CD4-positive, alpha-beta T cell (primary cell): Measurements from ENCODE around the gene ADAMTS8. TPM values are rescaled to one million over a fixed set of nuclear protein-coding genes. Genes with fewer than 3 reads are reported as not detected.

Experiments
- ATAC-seq: fragments of 200-7000 bp; cut with Tn5 transposase; one replicate; pipeline ENCODE4 v1.10.0; 2022; ENCODE audit warnings: mild to moderate bottlenecking; ENCODE audit not compliant: poor library complexity
- CTCF ChIA-PET: fragments of 350-600 bp; sonication (Branson Sonifier 250); formaldehyde crosslinking; loops from one replicate; lab custom pipeline; 2021; ENCODE audit warnings: antibody characterized with exemption, inconsistent platforms; lab: Charles Lee
- POLR2A ChIA-PET: fragments of 350-600 bp; sonication (Branson Sonifier 250); formaldehyde crosslinking; loops from one replicate; lab custom pipeline; 2021; ENCODE audit warnings: antibody characterized with exemption, inconsistent platforms; lab: Charles Lee
- DNase-seq, 14 experiments: peaks; one replicate each; pipeline ENCODE4 v3.0.0-alpha.2; 2013 to 2020; ENCODE audit warnings: mixed read lengths in 2 of 14
- H3K27ac ChIP-seq, 2 donors: one replicate each; pipeline versions ENCODE4 v1.5.1 to v1.7.0; 2013; ENCODE audit warnings: low read length in 2 of 2, low read depth in 1 of 2, mild to moderate bottlenecking in 1 of 2
- H3K27me3 ChIP-seq, 2 experiments: 1 replicate in 1 of 2; 2 replicates in 1 of 2; pipeline versions ENCODE4 v1.6.1 to v1.7.0; 2013; ENCODE audit warnings: low read length in 2 of 2, control low read depth in 1 of 2, mild to moderate bottlenecking in 1 of 2, moderate library complexity in 1 of 2; ENCODE audit not compliant: insufficient read depth in 2 of 2, control insufficient read depth in 1 of 2
- H3K36me3 ChIP-seq: one replicate; pipeline ENCODE4 v1.6.1; 2013; ENCODE audit warnings: low read length, control low read depth; ENCODE audit not compliant: insufficient read depth
- H3K4me1 ChIP-seq: one replicate; pipeline ENCODE4 v1.6.1; 2013; ENCODE audit warnings: low read length, control low read depth; ENCODE audit not compliant: insufficient read depth
- H3K4me3 ChIP-seq: one replicate; pipeline ENCODE4 v1.5.1; 2013; ENCODE audit warnings: mild to moderate bottlenecking, low read length, moderate library complexity
- H3K9me3 ChIP-seq, 2 experiments: 1 replicate in 1 of 2; 2 replicates in 1 of 2; pipeline versions ENCODE4 v1.6.1 to v1.7.0; 2013; ENCODE audit warnings: low read length in 2 of 2, mild to moderate bottlenecking in 2 of 2, control low read depth in 1 of 2, moderate library complexity in 1 of 2; ENCODE audit not compliant: control insufficient read depth in 1 of 2, insufficient read depth in 1 of 2
- H3K27ac Mint-ChIP-seq: one replicate; pipeline ENCODE4 v1.8.0; 2020; ENCODE audit warnings: mixed read lengths
- H3K27me3 Mint-ChIP-seq: one replicate; pipeline ENCODE4 v1.8.0; 2021; ENCODE audit warnings: mixed read lengths
- H3K36me3 Mint-ChIP-seq: one replicate; pipeline ENCODE4 v1.8.0; 2021; ENCODE audit warnings: low read depth, mixed read lengths
- H3K4me1 Mint-ChIP-seq: one replicate; pipeline ENCODE4 v1.8.0; 2021; ENCODE audit warnings: low read depth, mixed read lengths
- H3K4me3 Mint-ChIP-seq: one replicate; pipeline ENCODE4 v1.8.0; 2020; ENCODE audit warnings: mild to moderate bottlenecking, mixed read lengths
- H3K9me3 Mint-ChIP-seq: one replicate; pipeline ENCODE4 v1.8.0; 2020; ENCODE audit warnings: mixed read lengths
- intact Hi-C, 2 experiments: fragments of 100-400 bp; cut with DNase I in 1 of 2; cut with micrococcal nuclease in 1 of 2; formaldehyde crosslinking; loops; one replicate each; pipeline versions ENCODE4 v1.15.1 to v1.9.0; 2023 to 2025; cut with DNase I, micrococcal nuclease
- total RNA-seq, 174 experiments: library from RNA in 2 of 174; stranded (reverse) in 2 of 174; gene quantifications; one replicate each; pipeline ENCODE4 v1.2.3 and lab custom pipeline; 2021 to 2026
- TF ChIP-seq, protein P1 (sequence below): fragments of 200-600 bp; IDR thresholded peaks from one replicate; pipeline ENCODE4 v1.8.0; 2022; ENCODE audit warnings: antibody characterized with exemption, mild to moderate bottlenecking

ADAMTS8 gene
- total RNA-seq, 2 experiments from 2014 or later: not detected

DNA sequence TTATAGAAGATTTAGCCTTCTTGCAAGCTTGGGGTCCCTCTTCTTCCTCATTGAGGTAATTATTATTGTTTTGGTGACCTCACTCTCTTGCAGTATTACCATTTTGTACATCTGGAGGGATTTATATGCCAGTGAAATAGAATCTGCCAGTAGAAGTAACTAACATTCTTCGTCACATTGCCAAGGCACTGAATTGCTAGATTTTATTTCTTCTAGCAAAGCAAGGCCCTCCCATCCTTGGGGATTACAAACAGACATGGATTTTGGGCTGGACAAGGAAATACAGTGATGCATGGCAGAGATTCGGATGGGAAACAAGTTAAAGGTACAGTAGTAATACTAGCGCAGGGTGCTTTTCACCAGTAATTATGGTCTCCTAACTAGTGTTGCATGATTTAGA, 27.9 kb upstream of the ADAMTS8 start:
- TF ChIP-seq, protein P1, sequence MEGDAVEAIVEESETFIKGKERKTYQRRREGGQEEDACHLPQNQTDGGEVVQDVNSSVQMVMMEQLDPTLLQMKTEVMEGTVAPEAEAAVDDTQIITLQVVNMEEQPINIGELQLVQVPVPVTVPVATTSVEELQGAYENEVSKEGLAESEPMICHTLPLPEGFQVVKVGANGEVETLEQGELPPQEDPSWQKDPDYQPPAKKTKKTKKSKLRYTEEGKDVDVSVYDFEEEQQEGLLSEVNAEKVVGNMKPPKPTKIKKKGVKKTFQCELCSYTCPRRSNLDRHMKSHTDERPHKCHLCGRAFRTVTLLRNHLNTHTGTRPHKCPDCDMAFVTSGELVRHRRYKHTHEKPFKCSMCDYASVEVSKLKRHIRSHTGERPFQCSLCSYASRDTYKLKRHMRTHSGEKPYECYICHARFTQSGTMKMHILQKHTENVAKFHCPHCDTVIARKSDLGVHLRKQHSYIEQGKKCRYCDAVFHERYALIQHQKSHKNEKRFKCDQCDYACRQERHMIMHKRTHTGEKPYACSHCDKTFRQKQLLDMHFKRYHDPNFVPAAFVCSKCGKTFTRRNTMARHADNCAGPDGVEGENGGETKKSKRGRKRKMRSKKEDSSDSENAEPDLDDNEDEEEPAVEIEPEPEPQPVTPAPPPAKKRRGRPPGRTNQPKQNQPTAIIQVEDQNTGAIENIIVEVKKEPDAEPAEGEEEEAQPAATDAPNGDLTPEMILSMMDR: no peak
- POLR2A ChIA-PET: no interaction called here

DNA sequence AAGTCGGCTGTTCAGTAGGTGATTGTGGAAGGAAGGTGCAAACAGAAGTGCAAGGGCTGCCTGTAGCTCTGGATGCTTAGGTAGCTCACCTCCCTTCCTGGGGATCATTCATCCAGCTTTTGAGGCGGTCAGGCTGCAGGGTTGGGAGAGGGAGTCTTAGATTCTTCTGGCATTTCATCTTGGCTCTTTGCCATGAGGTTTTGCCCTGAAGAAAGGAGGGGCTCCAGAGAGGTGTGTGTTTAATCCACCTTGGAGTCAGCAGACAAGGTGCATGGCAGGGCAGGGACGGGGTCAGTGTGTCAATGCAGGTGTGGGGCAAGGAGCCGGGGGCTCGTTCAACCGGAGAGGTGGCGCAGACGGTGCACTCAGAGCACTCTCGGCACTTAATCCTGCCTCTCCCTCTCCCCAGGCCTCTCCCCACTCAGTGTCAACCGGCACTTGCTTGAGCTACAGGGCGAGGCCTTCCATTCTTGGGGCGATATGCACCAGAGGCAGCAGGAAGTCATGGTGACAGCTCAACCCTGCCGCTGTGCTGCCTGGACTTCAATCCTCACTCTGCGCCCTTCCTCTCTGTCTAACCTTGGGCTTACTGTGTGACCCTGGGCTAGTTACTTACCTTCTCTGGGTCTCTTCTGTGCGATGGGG, 27.2 kb upstream of the ADAMTS8 start:
- H3K4me3 ChIP-seq: no peak overlapping the region
- H3K4me3 Mint-ChIP-seq: no peak overlapping the region
- no peaks in the 10 kb centered on the region for H3K36me3 Mint-ChIP-seq
- no peak overlapping the region for H3K27ac ChIP-seq
- H3K27ac Mint-ChIP-seq: no peak overlapping the region
- POLR2A ChIA-PET: no interaction called here
- TF ChIP-seq, protein P1: no peak
- intact Hi-C loops: no loop called here
- peaks cover 51% of the 10 kb centered on the region for H3K27me3 Mint-ChIP-seq
- CTCF ChIA-PET: no interaction called here
- peaks cover 2 to 12% of the 10 kb centered on the region in 2 experiments for H3K27me3 ChIP-seq
- no peaks in the 10 kb centered on the region for H3K9me3 Mint-ChIP-seq
- H3K4me1 ChIP-seq: no peaks in the 10 kb centered on the region
- H3K4me1 Mint-ChIP-seq: no peaks in the 10 kb centered on the region
- ATAC-seq: no peak
- no peaks in the 10 kb centered on the region for H3K9me3 ChIP-seq
- no peaks in the 10 kb centered on the region for H3K36me3 ChIP-seq
- DNase-seq: no peak

More for the DNA sequence above, 27.9 kb upstream of the ADAMTS8 start:
- no peak overlapping the region for H3K4me3 Mint-ChIP-seq
- ATAC-seq (no peak), DNase-seq (no peak)
- peaks cover 44% of the 10 kb centered on the region for H3K27me3 Mint-ChIP-seq
- H3K27ac Mint-ChIP-seq: no peak overlapping the region
- Histone ChIP-seq H3K4me1 (no peaks in the 10 kb centered on the region), H3K9me3 (no peaks in the 10 kb centered on the region), H3K4me3 (no peak overlapping the region), H3K27me3 (peaks cover 2 to 8% of the 10 kb centered on the region in 2 experiments), H3K27ac (no peak overlapping the region), H3K36me3 (no peaks in the 10 kb centered on the region)
- CTCF ChIA-PET: no interaction called here
- H3K4me1 Mint-ChIP-seq: no peaks in the 10 kb centered on the region
- intact Hi-C loops: no loop called here
- H3K9me3 Mint-ChIP-seq: no peaks in the 10 kb centered on the region
- no peaks in the 10 kb centered on the region for H3K36me3 Mint-ChIP-seq

DNA sequence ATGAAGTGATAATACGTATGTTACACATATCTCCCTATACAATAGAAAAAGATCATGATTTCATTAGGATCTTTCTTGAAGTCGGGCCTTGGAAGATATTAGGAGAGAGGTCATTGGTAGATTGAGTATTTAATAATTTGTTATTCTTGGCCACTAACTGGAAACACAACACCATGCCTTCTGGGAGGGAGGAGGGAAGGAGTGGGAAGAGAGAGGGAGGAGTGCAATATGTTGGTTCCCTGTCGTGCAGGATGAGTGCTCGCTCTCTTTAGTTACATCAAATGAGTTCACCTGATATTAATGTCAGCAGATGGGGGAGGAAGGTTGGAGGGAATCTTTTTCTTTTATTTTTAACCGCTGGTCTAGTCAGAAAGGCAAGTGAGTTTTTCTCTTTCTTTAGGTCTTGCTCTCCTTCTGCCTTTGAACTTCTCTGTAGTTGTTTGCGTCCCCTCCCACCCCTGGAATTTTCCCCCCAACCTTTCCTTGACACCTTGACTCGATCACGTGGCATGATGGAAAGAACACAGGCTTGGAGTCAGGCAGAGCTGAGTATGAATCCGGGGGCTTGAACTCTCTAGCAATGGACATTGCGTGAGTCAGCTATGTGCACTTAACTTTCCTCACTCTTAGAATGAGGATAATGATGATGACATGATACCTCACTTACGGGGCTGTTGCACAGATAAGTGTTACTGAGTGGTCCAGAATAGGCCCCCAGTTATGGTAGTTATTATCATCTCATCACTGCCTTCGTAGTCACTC, 26.3 kb upstream of the ADAMTS8 start:
- Histone ChIP-seq H3K4me1 (no peaks in the 10 kb centered on the region), H3K27me3 (peaks cover 4 to 20% of the 10 kb centered on the region in 2 experiments), H3K36me3 (no peaks in the 10 kb centered on the region), H3K4me3 (no peak overlapping the region), H3K27ac (no peak overlapping the region), H3K9me3 (peaks cover 0 to 6% of the 10 kb centered on the region in 2 experiments)
- peaks cover 57% of the 10 kb centered on the region for H3K27me3 Mint-ChIP-seq
- H3K4me3 Mint-ChIP-seq: no peak overlapping the region
- ATAC-seq (no peak), DNase-seq (no peak)
- H3K9me3 Mint-ChIP-seq: no peaks in the 10 kb centered on the region
- H3K36me3 Mint-ChIP-seq: no peaks in the 10 kb centered on the region
- ChIA-PET CTCF (no interaction called here), POLR2A (no interaction called here)
- no peaks in the 10 kb centered on the region for H3K4me1 Mint-ChIP-seq
- no peak overlapping the region for H3K27ac Mint-ChIP-seq
- TF ChIP-seq, protein P1: no peak
- intact Hi-C loops: no loop called here
